G401.6 (cell line): ENCODE data around the gene JMY.

Experiments
- FAIRE-seq: peaks from 2 replicates; lab custom pipeline; 2012; peaks lifted over from hg19 to GRCh38; lab: Jason Lieb, UNC

The JMY gene, protein sequence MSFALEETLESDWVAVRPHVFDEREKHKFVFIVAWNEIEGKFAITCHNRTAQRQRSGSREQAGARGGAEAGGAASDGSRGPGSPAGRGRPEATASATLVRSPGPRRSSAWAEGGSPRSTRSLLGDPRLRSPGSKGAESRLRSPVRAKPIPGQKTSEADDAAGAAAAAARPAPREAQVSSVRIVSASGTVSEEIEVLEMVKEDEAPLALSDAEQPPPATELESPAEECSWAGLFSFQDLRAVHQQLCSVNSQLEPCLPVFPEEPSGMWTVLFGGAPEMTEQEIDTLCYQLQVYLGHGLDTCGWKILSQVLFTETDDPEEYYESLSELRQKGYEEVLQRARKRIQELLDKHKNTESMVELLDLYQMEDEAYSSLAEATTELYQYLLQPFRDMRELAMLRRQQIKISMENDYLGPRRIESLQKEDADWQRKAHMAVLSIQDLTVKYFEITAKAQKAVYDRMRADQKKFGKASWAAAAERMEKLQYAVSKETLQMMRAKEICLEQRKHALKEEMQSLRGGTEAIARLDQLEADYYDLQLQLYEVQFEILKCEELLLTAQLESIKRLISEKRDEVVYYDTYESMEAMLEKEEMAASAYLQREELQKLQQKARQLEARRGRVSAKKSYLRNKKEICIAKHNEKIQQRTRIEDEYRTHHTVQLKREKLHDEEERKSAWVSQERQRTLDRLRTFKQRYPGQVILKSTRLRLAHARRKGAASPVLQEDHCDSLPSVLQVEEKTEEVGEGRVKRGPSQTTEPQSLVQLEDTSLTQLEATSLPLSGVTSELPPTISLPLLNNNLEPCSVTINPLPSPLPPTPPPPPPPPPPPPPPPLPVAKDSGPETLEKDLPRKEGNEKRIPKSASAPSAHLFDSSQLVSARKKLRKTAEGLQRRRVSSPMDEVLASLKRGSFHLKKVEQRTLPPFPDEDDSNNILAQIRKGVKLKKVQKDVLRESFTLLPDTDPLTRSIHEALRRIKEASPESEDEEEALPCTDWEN

GRCh38 chr5:79235634-79236361 is at the start of gene JMY:
Gene JMY (plus strand): TSS chr5:79236131. CDS start chr5:79236651, 520 bp downstream.
- no peak for FAIRE-seq

DNA sequence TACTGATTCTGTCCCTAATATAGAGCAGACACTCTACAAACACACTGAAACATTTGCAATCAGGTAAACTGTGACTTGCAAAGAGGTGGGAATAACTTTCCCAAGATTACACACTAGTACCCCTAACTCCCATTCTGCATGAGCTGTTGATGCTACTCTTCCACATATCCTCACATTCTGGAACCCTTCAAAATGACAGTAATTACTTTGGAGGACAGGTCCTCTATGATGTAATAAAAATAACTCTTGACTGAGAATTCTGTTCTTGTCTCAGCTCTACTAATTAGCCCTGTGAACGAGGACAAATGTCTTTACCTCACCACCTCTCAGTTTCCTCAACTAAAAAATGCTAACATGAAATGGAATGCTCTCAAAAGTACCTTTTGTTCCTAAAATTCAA is 49.5 kb upstream of the JMY start:
- FAIRE-seq = no peak

DNA sequence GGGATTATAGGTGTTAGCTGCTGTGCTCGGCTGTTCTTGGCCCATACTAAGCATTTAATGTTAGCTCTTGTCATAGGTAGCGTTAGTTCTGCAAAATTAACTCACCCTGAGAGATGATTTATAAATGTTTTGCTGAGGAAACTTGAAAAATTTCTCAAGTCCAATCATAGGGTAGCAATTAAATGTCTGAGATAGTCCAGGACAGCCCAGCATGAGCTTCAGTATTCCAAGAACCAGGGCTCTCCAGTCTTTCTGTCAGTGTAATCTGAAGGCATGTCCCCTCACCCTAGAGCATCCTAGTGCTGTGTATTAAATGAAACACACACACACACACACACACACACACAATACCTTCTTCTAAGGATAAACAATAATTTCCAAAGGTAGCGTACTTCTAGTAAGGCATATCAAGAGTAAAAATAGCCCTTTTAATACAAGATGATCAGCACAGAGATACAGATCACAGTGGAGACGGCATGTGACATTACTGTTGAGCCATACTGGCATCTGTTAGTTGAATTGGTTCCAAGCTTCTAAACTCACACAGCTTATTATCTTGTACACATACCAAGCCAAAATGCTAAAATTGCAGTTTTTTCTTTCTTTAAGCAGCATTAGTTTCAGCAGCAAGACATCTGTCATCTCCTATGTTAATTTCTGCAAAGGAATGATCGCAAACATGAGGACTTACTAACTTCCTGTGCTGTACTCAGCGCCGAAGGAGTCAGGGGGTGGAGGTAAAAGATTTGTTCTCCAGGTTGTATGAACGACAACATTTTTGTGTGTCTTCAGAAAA is 46.3 kb upstream of the JMY start:
- FAIRE-seq = no peak

- FAIRE-seq = no peak
Observed at GRCh38 chr5:79190235-79190529, 45.7 kb upstream of the JMY start.

DNA sequence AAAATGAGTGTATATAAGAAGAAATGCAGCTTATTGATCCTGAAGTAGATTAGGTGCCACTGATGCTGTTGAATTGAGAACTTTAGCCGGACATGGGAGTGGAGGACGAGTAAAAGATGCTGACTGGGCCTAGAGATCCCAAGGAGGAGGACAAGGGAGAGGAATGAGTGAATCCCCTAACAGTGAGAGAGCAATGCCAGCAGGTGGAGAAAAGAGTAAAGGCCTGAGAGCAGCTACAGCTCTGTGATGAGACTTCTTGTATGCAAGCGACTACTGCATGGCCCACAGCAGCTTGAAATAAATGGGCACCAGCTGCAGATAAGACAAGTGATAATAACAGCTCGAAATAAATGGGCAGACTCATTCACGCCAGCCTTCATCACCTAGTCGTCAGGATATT is 44.5 kb upstream of the JMY start:
- FAIRE-seq = no peak

DNA sequence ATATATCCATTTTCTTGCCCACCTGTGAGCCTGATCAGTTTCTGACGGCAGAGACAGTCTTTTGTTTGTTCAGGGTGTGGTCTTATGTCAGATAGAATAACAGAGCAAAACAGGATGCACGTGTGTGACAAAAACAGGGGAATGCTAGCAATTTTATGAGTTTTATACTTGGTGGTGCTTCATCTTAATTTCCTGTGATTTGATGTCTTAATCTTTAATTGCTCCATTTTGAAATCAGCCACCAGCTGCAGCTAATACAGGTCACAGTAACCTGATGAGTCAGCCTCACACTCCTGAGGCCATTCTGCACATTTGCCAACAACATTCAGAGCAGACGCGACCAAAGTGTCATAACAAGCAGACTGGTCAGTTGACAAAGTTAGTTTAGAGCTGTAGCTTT is 42.3 kb upstream of the JMY start:
- FAIRE-seq = no peak

DNA sequence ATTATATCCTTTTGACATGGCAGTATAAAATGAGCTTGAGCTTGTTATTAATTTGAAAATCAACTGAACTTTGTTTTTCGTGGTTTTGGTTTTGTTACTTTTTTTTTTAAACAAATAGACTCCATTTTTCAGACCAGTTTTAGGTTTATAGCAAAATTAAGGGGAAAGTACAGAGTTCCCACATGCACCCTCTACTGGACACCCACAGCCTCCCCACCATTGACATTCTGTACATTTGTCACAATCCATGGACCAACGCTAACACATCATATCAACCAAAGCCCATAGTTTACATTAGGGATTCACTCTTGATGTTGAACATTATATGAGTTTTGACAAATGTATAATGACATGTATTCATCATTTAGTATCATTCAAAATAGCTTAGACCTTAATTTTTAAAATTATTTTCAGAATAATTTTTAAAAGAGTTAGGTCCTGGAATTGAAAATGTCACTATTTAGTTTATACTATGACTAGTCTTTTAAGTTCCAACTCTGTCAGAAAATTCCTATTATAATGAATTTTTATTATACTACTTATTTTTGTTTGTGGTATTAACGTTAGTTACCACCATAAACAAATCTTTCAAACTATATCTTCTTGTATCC is 35.3 kb upstream of the JMY start:
- peak; percentile 92 for FAIRE-seq

DNA sequence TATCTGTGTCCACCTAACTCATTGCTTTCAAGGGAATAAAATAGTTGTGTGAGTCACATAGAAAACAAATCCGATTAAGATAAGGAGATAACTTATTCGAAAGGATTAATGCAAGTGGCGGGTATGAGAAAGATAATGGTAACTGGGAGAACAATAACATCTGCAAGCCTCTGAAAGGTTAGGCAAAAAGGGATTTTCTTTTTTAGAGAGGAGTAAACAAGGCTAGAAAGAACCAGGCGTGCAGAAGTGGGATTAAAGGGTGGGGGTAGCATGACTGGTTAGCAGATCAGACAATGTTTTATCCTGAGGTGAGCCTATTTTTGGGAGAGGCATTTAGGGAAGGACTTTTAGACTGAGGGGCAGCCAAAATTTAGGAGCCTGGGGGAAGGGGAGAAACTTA is 34.7 kb upstream of the JMY start:
- no peak for FAIRE-seq

GRCh38 chr5:79202076-79202475 is 33.9 kb upstream of the JMY start:
- FAIRE-seq = no peak

GRCh38 chr5:79205965-79206364 is 30.0 kb upstream of the JMY start:
- no peak for FAIRE-seq

- no peak for FAIRE-seq
Observed at GRCh38 chr5:79206541-79206940, 29.4 kb upstream of the JMY start.

DNA sequence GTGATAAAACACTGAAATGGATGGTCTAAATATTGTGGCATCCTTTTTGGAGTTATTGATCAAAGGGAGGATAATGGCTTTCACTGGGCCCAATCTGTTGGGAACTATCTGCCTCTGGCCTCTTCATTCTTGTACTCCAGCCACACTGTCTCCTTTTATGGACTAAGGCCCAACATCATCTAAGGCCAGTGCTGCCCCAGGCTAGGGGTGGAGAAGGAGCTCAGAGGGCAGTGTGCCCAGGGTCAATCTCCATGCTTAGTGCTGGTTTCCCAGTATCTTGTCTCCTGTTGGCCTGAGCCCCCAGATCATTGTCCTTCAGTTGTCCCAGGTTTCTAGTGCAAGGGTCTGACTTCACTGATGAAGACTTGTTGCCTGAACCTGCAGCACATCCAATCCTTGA is 26.4 kb upstream of the JMY start:
- FAIRE-seq = no peak

GRCh38 chr5:79224286-79224984 is 11.5 kb upstream of the JMY start:
- no peak for FAIRE-seq

GRCh38 chr5:79225026-79225425 is 10.9 kb upstream of the JMY start:
- FAIRE-seq = no peak

GRCh38 chr5:79225441-79225840 is 10.5 kb upstream of the JMY start:
- FAIRE-seq = no peak

DNA sequence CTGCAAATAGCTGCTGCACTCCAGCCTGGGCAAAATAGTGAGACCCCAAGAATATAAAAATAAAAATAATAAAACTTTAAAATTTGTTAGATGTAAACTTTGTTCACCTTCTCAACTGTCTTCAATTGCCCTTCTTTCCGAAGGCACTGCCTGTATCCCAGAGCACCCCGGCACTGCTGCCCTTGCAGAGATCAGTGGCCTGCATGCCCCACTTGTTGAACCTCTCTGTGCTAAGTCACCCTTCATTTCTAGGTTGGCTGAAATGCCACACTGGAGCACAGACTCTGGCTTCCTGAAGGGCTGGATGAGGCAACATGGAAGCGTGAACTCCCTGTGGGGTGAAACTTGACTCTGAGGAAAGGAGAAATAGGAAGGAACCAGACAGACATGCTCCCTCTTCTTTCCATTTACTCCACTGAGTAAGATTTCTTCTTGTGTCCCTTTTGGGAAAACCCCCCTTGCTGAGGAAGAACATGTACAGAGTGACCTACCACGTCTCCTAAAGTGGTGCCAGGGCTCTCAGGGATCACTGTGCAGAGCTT is 8.4 kb upstream of the JMY start:
- no peak for FAIRE-seq

GRCh38 chr5:79229357-79230174 is 6.4 kb upstream of the JMY start:
- no peak for FAIRE-seq

GRCh38 chr5:79235261-79235633 is 684 bp upstream of the JMY start:
- FAIRE-seq = no peak

- no peak for FAIRE-seq
Observed at GRCh38 chr5:79236362-79236969, 535 bp downstream of the JMY start.
